HG03565 (cell line): ENCODE data around the gene STXBP6.
A peak's percentile ranks its signal among the peaks of the same experiment; 100 is the strongest.
"Not testable (repeated sequence)": the region's sequence is repeated elsewhere in the genome, so short reads cannot be mapped to it uniquely, and the experiment has no call there.

Source experiments
- ATAC-seq: cut with Tn5 transposase; IDR thresholded peaks from one replicate; pipeline ENCODE4 v1.9.1; 2021; ENCODE audit warnings: mild to moderate bottlenecking, moderate library complexity; ENCODE audit not compliant: unreplicated experiment

STXBP6 gene

DNA sequence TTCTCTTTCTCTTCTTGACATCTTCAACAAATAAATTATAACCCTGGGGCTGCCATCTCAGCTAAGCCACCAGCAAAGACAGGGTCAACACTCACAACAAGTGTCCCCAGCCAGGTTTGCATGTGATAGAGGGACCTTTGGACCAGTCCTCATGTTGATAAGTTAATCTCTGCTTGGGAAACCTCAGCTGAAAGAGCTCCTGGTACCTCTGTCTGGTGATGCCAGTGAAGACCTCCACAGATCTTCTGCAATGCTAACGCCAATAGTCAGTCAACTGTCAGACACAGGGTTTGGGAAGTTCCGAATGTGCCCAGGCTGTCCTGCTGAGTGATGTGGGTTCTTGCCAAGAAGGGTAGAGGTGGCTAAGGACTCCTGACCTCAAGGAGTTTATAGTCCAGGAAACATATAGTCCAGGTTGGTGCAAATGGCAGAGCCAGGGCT, 236.1 kb downstream of the STXBP6 start:
- ATAC-seq = no peak

- ATAC-seq = no peak
Measured at GRCh38 chr14:24813089-24813815, 236.7 kb downstream of the STXBP6 start.

DNA sequence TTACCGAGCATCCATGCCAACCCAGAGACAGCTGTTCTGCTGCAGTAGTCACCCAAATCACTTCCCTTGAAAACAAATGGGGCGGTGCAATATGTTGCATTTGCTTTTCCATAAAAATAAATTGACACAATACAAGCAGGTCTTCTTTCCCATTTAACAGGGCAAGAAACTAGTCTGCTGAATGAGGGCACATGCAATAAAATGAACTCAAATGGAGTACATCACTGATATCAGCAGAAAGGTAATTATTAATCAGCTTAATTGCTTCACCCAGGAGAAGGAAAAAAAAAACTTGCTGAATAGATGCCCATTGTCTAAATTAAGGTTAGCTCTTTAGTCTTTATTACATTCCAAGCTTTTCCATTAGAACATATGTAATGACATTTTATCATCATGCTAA, 240.8 kb downstream of the STXBP6 start:
- ATAC-seq = no peak

DNA sequence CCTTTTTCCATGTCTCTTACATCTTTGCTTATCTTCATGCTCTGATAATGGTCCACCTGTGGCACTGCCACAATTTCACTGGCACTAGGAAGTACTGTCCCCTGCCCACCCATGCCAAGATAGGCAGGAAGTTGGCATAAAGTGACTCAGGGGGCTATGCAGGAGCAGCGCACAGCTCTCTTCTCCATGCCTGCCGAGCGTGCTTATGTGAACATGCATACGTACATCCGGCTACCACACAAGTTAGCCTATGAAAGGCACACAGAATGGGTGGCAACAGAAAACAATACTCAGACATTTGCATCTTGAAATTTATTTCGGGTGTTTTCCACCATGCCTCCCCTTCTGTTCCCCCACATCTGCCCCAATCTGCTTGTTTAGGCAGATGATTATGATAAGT, 241.5 kb downstream of the STXBP6 start:
- no peak for ATAC-seq

DNA sequence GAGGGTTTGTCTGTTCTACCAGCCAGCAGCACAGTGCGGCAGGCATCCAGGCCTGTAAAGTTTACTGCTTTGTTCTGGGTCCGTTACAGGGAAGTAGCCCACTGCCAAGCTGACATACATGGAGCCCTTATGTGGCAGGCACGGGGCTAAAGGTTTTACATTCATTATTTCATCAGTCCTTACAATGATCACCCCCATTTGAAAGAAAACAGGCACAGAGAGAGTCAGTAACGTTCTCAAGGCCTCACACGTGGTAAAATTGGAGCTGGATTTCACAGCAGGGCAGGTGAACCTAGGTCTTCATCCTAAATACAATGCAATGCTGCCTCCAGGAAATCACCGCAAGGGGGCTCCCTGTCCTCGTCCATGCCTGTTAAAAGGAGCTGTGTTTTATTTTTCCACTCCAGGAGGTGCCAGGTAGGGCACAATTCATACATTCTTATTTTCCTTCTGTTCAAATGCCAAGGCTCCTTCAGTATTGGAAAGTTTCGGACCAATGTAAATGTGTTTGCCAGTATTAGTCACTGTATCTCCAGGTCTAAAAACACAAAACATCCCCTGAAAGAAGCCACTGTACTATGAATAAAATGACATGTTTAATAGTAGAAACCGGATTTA, 243.8 kb downstream of the STXBP6 start:
- peak; percentile 65 for ATAC-seq

GRCh38 chr14:24804552-24805212, 245.3 kb downstream of the STXBP6 start:
- ATAC-seq = no peak

- ATAC-seq = no peak
Measured at GRCh38 chr14:24803933-24804494, 245.9 kb downstream of the STXBP6 start.

GRCh38 chr14:24803426-24803825, 246.5 kb downstream of the STXBP6 start:
- not testable (repeated sequence) for ATAC-seq

- no peak for ATAC-seq
Measured at GRCh38 chr14:24802236-24802635, 247.7 kb downstream of the STXBP6 start.

DNA sequence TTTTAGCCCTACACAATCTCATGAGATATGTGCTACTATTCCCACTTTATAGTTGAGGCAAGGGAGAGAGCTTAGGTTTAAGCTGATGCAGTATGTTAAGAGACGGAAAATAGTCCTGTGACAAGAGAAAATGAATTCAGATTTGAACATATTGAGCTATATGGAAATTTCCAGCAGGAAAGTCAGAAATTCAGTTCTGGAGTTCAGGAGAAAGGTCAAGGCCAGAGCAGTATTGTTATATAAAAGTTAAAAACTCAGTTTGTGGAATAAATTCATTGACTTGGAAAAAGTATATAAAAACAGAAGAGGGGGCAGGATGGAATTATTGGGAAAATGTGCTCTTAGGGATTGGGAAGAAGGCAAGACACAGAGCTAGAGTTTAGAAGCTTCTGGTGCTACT, 248.9 kb downstream of the STXBP6 start:
- ATAC-seq = no peak

DNA sequence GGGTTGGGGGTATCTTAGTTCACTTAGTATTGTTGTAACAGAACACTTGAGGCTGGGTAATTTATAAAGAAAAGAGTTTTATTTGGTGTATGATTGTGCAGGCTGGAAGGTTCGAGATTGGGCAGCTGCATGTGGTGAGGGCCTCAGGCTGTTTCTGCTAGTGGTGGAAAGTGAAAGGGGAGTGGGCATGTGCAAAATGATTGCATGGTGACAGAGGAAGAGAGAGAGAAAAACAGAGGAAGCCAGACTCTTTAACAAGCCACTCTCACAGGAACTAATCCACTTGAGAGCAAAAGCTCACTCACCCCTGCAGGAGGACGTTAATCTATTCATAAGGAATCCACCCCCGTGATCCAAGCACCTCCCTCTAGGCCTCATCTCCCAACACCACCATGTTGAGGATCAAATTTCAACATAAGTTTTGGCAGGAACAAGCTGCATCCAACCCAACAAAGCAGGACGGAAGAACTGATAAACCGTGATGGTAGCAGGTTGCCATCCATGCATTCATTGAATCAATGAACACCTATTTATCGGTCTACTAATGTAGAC, 251.0 kb downstream of the STXBP6 start:
- ATAC-seq = no peak

- no peak for ATAC-seq
Measured at GRCh38 chr14:24795406-24795805, 254.5 kb downstream of the STXBP6 start.

GRCh38 chr14:24794644-24795305, 255.2 kb downstream of the STXBP6 start:
- no peak for ATAC-seq

DNA sequence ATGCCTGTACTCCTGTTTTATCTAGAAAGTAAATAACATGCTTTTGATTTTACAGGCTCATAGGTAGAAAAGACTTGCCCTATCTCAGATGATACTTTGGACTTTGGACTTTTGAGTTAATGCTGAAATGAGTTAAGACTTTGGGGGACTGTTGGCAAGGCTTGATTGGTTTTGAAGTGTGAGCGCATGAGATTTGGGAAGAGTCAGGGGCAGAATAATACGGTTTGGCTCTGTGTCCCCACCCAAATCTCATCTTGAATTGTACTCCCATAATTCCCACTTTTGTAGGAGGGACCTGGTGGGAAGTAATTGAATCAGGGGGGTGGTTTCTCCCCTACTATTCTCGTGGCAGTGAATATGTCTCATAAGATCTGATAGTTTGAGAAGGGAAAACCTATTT, 259.8 kb downstream of the STXBP6 start:
- no peak for ATAC-seq

GRCh38 chr14:24789378-24789884, 260.5 kb downstream of the STXBP6 start:
- ATAC-seq = no peak

- no peak for ATAC-seq
Measured at GRCh38 chr14:24785698-24786097, 264.2 kb downstream of the STXBP6 start.

DNA sequence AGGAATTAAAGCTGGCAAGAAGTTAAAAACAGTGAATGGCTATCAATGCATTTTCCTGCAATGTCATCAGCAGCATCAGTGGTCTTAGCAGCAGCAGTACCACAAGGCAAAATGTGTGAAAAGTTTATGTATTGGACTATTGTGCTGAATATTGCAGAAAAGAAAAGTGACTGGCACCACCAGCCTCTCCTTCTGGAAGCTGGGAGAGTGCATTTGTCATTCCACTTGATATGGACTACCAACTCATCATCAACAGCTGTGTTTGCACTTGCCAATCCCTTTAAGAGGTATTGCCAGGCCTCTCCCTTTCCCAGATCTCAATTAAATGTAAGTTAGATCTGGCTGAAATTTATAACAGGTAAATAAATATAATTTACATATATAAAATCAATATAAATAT, 265.0 kb downstream of the STXBP6 start:
- no peak for ATAC-seq

DNA sequence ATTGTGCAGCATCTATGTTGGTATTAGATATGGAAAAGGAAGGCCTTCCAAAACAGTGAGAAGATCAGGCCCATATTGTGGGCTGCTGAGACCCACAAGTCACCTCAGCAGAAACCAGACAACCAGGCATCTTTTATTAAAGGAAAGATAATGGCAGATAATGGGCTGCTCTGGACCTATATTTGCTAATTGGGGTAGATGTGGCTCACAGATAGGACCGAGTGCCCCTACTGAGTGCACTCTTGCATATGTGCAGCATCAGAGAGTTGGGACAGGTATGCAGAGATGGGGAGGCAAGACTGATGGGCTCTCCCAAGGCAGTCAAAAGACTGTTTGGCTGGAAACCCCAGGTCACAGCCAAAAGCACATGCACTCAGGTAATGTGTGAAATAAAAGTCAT, 266.2 kb downstream of the STXBP6 start:
- ATAC-seq = no peak

GRCh38 chr14:24780281-24780680, 269.7 kb downstream of the STXBP6 start:
- ATAC-seq = no peak

DNA sequence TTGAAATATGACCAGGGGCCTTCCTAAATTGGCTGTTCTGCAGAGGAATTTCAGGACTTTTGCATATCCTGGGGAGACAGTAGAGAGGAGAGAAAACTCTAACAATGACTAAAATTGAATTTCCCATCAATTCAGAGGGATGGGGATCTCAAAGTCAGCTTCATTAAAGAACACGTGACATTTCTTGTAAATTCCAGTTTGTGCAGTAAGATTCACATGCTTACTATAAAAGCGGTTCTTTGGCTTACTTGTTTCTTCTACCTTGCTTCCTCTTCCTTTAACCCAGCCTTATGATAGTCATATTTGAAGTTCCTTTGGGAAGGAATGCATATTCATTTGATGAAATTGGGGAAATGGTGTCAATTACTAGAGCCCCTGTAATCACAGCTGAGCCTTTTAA, 272.3 kb downstream of the STXBP6 start:
- no peak for ATAC-seq

DNA sequence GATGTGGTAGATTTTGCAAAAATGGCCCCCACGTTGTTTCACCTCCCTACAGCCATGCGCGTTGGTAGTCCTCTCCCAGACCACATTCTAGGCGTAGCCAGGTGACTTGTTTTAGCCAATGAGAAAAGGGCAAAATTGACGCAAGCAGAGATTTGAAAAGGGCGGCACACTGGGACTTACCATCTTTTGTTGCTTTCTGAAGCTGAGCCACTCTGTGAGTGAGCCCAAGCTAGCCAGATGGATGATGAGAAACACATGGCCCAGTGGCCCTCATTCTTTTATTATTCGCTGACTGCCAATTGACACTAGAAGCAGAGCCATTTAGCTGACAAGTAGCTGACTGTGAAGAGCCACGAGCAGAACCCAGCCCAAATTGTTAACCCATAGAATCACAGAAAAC, 274.0 kb downstream of the STXBP6 start:
- ATAC-seq = no peak
